ENCODE data around the gene ECE2.
A peak's percentile ranks its signal among the peaks of the same experiment; 100 is the strongest.

Gene ECE2

GRCh38 chr3:184315871-184316661, 40.2 kb downstream of the ECE2 start:
- DNase-seq: no peak

GRCh38 chr3:184316792-184317191, 41.0 kb downstream of the ECE2 start:
- no peak for DNase-seq

- no peak for DNase-seq
These were observed 41.4 kb downstream of the ECE2 start for GRCh38 chr3:184317201-184317600.

DNA sequence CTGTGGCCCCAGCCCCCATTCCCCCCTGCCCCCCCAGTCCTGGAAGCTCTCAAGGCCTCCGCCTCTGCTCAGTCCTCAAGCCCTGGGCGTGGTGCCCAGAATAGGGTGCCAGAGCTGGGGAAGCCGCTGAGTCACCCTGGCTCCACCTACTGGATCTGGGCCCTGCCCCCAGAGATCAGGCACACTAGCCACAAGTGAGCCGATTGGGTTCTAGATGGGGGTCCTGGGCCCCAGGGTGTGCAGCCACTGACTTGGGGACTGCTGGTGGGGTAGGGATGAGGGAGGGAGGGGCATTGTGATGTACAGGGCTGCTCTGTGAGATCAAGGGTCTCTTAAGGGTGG, 44.3 kb downstream of the ECE2 start:
- DNase-seq: peak; percentile 63

DNA sequence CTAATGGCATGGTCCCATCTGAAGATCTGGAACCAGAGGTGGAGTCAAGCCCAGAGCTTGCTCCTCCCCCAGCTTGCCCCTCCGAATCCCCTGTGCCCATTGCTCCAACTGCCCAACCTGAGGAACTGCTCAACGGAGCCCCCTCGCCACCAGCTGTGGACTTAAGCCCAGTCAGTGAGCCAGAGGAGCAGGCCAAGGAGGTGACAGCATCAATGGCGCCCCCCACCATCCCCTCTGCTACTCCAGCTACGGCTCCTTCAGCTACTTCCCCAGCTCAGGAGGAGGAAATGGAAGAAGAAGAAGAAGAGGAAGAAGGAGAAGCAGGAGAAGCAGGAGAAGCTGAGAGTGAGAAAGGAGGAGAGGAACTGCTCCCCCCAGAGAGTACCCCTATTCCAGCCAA, 45.8 kb downstream of the ECE2 start:
- no peak for DNase-seq

- no peak for DNase-seq
These were observed 47.1 kb downstream of the ECE2 start for GRCh38 chr3:184322731-184323487.

GRCh38 chr3:184323696-184324095, 47.9 kb downstream of the ECE2 start:
- no peak for DNase-seq

DNA sequence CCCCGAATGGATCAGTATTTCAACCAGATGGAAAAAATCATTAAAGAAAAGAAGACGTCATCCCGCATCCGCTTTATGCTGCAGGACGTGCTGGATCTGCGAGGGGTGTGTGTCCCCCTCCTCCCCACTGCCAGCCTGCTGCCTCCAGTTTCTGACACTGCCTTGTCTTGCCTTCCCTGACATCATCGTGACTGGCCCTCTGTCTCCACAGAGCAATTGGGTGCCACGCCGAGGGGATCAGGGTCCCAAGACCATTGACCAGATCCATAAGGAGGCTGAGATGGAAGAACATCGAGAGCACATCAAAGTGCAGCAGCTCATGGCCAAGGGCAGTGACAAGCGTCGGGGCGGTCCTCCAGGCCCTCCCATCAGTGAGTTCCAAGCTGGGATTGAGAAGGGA, 49.4 kb downstream of the ECE2 start:
- no peak for DNase-seq

DNA sequence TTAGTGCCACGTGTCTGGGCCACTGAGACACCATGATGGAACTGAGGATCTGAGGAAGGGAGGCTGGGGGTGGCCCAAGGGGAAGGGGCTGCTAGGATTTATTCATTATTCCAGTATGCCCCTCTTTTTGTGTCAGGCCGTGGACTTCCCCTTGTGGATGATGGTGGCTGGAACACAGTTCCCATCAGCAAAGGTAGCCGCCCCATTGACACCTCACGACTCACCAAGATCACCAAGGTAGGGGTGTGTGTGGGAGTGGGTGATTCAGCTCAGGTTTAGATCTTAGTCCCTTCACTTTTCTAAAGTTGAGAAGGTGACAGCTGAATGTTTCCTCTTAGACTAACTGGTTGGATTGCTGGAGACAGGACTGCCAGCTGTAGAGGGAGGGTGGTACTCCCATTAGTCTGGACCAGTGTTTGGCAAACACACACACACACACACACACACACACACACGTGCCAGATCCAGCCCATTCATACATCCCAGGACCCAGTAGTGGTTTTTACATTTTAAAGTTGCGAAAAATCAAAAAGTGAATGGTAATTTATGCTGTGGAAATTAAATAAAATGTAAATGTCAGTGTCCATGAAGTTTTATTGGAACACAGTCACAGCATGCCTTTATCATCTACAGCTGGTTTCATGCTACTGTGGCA, 50.0 kb downstream of the ECE2 start:
- peak; percentile 49 for DNase-seq

DNA sequence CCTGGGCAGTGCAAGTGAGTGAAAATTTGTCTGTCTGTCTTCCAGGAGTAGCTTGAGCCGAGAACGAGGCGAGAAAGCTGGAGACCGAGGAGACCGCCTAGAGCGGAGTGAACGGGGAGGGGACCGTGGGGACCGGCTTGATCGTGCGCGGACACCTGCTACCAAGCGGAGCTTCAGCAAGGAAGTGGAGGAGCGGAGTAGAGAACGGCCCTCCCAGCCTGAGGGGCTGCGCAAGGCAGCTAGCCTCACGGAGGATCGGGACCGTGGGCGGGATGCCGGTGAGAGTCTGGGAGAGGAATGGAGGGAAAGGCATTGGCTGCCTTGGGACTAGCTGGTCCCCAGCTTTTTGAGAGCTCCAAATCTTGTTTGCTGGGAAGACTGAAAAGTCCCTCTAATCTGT, 51.3 kb downstream of the ECE2 start:
- no peak for DNase-seq

DNA sequence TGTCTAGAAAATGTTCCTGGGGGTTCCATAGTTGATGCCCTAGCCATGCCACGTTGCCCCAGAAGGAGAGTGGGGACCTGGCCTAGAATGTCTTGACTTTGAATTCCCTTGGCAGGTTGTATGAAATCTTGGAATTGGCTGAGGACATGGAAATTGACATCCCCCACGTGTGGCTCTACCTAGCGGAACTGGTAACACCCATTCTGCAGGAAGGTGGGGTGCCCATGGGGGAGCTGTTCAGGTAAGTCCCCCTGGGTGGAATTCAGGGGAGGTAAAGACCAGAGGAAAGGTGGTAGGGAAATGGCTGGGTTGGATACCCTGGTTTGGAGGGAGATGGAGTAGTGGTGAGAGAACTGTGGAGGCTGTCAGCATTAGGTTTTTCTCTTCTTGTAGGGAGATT, 52.7 kb downstream of the ECE2 start:
- DNase-seq: no peak

- DNase-seq: no peak
These were observed 56.7 kb downstream of the ECE2 start for GRCh38 chr3:184332370-184333090.

GRCh38 chr3:184333190-184333589, 57.4 kb downstream of the ECE2 start:
- DNase-seq: no peak

DNA sequence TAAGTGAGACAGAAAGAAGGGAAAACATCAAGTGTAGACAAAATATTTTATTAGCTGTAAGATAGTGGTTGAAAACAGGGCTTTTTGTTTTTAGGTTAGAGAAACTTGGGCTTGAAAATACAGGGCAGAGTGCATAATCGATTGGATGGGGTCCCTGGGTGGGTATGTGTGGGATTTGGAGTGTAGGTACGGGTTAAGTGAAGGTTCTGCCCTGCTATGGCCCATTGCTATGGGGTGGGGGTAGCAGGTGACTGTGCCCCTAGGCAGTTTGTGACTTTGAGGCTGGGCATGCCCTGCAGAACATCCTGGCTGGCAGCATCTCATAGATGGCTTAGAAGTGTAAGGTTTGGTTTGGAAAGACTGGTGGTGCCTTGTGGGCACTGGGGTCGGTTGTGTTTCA, 57.9 kb downstream of the ECE2 start:
- DNase-seq: no peak

GRCh38 chr3:184334470-184335158, 58.8 kb downstream of the ECE2 start:
- DNase-seq: peak; percentile 32

DNA sequence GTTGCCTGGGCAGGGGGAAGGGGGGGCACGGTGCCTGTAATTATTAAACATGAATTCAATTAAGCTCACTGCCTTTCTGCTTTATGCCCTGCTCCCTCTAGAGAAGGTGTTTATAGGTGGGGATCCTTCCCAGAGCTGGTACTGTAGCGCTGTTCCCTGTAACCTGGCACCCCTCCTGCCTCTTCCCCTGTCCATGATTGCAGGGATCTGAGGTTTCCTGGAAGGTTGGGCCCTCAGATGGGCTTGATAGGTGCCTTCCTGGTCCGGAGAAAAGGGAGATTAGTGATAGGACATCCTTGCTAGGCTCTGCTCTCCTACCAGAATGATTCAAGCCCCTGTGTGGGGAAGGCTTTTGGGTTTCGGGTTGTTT, 59.5 kb downstream of the ECE2 start:
- DNase-seq: no peak

GRCh38 chr3:184335661-184336546, 60.1 kb downstream of the ECE2 start:
- peak; percentile 89 for DNase-seq

DNA sequence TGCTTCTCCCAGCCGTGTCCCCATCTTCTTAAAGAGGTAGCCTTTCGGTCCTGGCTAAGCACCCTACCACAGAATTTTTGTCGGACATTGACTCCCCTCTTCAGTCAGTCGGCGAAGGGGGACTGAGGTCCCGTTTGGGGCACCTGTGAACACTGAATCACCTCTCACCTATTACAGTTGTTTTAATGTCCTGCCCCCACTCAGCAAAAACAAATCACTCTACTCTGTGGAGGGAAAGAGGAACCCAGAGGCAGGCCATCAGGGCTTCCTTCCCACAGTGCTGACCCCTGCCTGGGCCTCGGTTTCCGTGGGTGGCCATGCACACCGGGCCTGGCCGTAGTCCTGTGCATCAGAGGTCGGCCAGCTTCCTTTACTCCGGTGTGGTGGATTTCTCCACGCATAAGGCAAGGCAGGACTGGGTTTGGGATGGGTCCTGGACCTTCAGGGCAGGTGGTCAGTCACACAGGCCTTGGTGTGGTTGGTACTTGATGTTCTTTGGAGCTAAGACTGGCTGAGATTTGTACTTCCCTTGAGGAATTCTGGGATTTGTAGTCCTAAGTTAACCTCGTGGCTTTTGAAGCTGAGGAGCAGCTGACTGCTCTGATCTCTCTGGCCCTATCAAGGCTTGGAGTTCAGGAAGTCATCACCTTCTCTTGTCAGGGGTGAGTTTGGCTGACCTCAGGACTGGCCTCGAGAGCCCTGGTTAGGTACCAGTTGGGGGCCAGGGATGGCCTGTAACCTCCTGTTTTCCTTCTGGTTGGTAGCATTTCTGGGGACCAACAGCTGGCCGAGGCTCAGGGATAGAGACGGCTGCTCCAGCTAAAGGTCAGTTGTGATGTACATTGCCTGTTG, 61.0 kb downstream of the ECE2 start:
- no peak for DNase-seq

GRCh38 chr3:184337399-184337714, 61.5 kb downstream of the ECE2 start, which contains the start of gene FAM131A:
Gene FAM131A (plus strand): TSS chr3:184337600. CDS start chr3:184337631, 31 bp downstream.
- DNase-seq: no peak

- DNase-seq: no peak
These were observed 62.2 kb downstream of the ECE2 start for GRCh38 chr3:184337981-184338380.

GRCh38 chr3:184338511-184338945, 62.7 kb downstream of the ECE2 start:
- DNase-seq: no peak

Measured in stimulated activated CD4-positive, alpha-beta T cell treated with anti-CD3 and anti-CD28 coated beads, Interleukin-4, amount 100 ng/mL, for 1 hour (primary cell).